Activated T-helper 17 cell treated with anti-CD3 and anti-CD28 coated beads, Interleukin-2, amount 50 U/mL, for 72 hours (primary cell): ENCODE results near the gene SERF1B. TPM values are rescaled to one million over a fixed set of nuclear protein-coding genes. Genes with fewer than 3 reads are reported as not detected.

ENCODE experiments used
- total RNA-seq, 2 donors: library from RNA; stranded (reverse); gene quantifications; one replicate each; pipeline ENCODE4 v1.2.3, GENCODE V29; 2022

SERF1B gene
- total RNA-seq, 2 donors from 2014 or later, result 5.2 to 15.8 TPM

Other genes with a start within 250 kb of the SERF1B start
- gene SMN2, start 24.4 kb downstream of the SERF1B start, total RNA-seq, result 100 to 1,000 TPM in 1 of 2 donors, 10 to 100 TPM in 1; 55.0 to 101 TPM